ENCODE measurements around the gene SOHLH1.
A peak's percentile ranks its signal among the peaks of the same experiment; 100 is the strongest.

SOHLH1 gene

DNA sequence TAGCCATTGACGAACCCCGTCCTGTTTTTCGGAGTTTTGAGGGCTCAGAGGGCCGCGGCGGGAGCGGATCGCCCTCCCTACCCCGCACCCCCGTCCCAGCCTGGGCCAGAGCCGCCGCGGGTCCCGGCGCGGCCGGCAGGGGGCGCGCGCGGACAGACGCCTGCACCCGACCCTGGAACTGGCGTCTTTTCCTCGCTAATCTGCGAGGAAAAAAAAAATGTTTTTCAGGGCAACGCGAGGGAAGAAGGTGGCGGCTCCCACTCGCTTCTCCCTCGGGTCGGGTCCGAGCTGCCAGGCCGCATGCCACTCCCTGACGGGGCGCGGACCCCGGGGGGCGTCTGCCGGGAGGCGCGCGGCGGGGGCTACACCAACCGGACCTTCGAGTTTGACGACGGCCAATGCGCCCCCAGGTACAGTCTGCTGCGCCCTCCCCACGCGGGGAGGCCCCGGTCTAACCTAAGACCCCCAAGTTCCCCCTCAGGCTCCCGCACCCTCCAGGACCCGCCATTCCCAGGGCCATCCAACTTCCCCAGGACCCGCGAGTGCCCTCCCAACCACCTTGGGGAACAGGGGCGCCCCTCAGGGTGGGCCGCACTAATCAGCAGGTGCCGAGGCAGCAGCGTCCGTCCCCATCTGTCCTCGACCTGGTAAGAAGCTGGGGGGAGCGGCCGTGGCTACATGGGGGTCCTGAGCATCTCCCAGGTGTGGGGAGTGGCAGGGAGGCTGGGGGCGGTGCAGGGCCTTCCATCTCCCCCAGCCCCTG lies 2.9 kb upstream of the SOHLH1 start, which contains the start of gene KCNT1:
Gene KCNT1 (plus strand): TSS at position 227 of the 763 bp plus-strand sequence. CDS start 74 bp downstream, at position 301.
- peak; percentile 53 for DNase-seq

DNA sequence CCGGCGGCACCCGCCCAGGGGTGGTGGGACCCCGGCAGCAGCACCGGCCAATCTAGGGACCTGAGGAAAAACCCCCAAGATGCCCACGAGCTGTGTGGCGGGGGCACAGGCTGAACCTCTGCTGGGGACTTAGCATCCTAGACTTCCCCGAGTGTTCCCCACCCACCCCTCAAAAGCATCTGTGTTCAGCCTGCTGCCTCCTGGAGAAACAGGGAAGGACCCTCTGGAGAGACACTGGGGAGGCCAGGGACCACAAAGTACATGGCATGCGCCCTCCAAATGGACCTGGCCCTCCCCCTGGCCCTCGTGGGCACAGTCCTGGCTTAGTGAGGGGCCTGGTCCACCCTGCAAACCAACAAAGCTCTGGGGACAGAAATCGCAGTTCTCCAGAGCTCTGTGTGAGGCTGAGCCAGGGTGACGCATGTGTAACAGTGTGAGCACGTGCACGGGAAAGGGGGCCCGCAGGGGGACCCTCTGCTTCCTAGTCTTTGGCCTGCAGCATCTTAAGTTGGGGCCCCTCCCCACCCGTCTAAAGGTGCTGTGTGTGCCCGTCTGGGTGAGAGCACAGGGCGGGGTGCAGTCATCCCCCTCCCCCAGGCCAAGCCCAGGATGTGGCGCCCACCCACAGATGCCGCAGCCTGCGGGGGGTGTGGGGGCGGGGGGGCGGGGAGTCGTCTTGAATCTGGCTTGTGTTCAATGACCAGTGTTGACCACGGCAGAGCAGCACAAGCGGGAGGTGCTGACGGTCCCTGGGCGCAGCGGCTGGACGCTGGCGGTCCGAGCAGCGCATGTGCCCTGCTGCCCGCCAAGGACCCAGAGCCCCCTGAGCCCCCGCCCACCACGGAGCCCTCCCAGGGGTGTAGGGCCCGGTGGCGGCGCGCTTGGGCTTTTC lies 2.0 kb upstream of the SOHLH1 start:
- DNase-seq, result no peak

DNA sequence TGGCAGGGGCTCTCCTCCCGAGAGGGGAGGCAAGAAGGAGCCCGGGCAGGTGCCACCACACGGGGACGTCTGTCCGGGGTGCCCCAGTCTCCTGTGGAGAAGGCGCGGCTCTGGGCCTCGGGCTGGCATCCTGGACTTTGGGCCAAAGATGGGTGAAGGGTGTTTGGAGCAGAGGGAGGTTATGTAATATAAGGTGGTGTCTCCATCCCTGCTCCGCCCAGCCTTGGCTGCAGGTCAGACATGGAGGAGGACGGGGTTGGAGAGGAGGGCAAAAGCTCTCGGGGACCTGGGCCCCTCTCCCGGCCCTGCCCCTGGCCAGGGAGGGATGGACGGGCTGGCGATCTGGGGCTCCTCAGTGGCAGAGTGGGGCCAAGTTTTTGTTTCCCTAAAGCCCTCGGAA lies 1.2 kb upstream of the SOHLH1 start:
- no peak for DNase-seq

DNA sequence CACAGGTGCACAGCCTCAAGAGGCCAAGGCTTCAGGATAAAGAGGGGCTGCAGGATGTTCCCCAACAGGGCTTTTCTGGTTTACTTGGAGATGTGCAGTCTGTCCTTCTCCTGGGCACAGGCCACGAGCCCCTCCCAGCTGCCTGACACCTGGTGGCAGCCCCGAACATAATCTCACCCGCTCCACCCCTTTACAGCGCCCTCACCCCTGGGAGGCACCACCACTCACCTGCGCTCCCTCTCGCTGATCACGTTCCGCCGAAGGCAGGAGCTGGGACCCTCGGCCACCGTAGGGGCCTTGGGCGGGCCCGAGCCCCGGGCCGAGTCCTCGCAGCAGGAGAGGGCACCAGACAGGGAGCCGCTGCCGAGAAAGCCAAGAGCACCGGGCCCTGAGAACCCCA lies 514 bp downstream of the SOHLH1 start:
- DNase-seq, result no peak

DNA sequence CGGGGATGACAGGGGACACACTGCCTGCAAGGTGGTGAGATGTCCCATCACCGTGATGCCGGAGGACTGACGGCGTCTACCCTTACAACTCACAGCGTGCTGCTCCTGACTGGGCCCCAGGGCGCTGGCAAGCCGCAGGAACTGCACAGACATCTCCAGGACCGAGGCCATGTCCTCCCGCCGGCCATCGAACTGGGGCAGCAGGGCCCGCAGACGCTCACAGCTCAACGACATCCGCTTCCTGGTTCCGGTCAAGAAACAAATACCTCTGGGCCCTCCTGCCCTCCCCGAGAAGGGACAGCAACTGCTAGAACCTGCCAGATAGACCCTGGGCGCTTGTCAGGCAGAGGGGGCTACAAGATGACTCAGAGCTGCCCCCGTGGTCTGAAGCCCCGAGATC lies 1.0 kb downstream of the SOHLH1 start:
- DNase-seq, result no peak

DNA sequence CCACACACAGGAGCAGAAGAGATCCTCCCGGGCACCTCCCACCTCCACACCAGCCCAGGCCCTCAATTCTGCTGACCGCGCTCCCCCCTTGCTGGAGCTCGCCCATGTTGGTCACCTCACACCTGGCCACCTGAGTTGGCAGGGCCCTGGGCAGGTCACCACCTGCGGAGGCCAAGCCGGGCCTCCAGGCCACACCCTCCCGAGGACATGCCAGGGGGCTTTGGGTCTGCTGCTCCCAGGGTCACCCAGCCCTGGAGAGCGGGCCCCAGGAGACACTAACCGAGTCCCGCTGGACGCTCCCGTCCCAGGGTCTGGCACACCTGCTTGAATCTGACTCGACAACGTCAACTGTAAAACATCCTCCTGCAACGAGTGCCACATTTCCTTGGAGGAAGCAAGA lies 2.1 kb downstream of the SOHLH1 start:
- DNase-seq, result no peak

DNA sequence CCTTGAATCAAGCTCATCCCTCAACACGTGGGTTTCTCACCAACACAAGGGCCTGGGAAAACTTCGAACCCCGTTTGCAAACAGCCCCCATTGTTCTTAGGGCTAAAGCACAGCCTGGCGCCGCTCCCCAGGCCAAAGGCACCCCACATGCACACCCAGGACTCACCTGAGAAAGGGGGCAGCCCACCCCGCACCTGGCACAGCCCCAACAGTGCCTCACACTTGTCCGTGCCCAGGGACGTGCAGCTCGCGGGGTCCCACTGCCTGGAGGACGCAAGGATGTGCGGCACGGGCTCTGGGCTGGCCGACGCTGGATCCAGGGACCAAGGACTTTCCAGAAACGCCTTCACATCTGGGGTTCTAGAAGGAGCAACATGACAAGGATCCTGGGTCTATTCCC lies 2.8 kb downstream of the SOHLH1 start:
- DNase-seq, result no peak

DNA sequence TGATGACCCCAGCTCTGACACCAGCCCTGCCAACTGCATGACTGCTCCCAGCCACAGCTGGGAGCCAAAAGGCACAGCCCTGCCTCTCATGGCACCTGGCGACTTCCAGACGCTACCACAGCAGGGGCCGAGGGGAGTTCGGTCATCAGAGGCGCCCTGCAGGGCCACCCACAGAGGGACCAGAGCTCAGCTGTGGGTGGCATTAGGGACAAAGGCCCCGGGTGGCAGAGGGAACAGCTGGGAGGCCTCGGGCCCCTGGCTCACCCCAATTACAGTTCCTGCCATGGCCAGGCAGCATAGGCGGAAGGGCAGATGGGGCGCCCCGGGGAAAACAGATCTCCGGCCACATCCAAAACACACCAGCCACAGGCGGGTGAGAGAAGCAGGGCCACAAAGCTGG lies 3.6 kb downstream of the SOHLH1 start:
- DNase-seq, result no peak

DNA sequence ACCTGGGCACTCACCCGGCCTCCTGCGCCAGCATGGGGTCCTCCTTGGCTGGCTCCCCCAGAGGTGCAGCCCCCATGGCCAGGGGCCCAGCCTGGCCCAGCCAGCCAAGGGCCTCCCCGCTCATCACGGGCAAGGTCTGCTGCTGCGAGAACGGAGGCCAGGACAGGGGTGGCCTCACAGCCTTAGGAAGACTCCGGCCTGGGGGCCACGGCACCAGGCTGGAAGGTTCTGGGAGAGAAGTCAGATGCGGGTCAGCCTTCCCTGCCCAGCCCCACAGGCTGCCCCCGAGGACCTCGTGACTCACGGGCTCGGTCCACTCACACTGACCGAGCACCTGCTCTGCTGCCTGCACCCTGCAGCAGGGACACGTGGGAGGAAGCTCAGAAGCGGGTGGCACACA lies 4.2 kb downstream of the SOHLH1 start:
- DNase-seq, result no peak

DNA sequence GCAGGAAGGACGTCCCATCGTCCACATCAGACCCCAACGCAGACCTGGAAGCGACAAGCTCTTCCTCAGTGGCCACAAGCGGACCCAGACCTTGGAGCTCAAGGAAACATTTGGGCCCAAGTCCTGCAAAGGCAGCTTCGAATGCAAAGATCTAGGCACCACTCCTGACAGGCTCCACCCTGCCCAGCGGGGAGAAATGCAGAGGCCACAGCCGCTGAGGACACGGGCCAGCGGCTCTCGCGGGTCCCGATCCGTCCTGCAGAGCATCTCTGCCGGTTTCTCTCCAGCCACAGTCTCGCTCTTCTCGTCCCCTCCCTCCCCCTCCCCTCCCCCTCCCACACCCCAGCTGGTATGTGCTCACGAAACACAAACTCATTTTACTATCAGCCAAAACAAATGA lies 4.9 kb downstream of the SOHLH1 start:
- DNase-seq, result no peak

DNA sequence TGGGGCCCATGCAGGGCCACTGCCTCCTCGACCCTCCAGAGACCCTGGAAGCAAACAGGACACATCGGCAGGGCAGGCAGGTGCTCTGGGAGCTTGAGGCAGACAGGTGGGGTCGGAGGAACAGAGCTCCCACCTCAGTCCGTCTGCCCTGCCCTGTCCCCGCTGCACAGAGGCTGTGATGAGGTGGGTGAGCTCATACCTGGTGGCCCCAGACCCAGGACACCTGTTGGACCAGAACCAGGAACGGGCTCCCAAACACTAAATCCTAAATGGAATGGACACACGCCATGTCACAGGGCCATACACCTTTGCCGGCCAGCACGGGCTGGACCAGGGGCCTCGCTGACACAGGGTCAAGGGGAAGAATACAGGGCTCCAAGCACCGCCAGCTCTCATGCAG lies 5.5 kb downstream of the SOHLH1 start:
- DNase-seq, result no peak

DNA sequence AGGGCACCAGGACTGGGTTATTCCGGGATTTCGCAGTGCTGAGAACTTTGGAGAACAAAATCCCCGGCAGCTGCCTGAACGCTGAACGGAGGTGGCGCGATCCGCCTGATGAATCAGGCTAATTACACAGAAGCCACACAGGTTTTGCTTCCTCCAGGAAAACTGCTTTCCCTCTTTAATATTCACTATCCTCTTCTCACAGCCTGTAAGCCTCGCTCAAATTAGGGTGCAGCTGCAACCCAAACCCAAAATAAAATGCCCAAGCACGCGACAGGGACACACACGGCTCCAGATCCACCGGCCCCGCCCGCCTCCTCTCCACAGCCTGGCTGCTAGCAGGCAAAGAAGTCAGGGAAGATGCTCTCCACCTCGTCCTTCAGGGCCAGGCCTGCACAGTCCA lies 6.0 kb downstream of the SOHLH1 start:
- DNase-seq, result no peak

DNA sequence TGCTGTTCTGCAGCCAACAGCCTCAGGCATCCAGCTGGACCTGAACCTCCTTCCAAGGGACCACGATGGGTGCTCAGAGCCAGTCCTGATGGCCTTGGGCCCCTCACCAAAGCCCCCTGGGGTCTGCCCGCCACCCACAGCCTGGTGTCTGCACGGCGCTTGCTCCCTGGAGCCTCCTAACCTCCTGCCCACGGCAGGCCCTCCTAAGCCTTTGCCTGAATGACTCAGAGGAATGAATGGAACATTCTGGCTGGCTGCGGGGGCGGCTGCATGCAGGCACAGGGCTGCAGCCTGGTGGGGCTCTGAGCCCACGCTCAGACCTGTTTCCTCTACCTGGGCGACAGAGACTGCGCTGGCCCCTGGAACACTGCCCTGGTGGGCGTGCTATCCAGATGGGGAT lies 6.9 kb downstream of the SOHLH1 start:
- DNase-seq, result no peak

DNA sequence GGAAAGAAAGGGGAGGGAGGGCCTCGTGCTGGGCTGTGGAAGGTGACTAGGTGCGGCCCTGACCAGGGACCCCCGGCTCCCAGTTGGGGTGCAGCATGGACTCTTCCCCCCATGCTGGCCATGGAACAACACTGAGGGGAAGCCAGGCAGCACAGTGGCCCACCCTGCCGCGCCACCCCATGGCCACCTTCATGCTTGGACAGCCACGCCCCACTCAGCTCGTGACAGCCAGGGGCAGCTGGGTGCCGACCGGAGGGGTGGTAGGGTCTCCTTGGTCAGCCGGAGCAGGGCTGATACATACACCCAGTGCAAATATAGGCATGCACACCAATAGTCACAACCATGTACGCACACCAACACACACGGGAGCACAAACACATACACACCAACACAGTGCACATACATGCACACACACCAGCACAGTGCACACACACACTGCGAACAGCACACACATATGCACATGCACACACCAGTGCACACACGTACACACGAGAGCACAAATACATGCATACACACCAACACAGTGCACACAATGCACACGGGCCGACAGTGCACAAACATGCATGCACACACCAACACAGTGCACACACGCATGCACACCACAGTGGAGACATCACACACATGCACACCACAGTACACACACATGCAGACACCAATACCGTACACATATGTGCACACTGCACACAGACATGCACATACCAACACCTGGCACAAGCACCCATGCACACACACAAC lies 8.3 kb downstream of the SOHLH1 start:
- DNase-seq, result no peak

DNA sequence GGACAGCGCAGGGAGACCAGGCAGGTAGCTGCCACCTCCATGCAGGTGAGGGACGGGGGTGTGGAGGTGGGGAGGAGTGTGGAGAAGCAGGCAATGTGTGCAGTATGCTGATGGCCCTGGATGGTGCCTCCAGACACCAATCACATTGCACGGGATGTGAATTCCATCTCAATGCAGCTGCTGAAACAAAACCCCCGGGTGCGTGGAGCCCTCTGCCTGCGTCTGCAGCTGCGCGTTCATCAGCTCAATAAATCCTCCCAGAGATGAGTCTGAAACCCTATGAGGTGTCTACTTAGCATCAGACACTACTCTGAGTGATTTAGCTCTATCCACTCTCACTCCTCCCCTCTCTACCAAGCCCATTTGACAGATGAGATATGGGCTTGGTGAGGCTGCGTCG lies 10.3 kb downstream of the SOHLH1 start:
- DNase-seq, result no peak

DNA sequence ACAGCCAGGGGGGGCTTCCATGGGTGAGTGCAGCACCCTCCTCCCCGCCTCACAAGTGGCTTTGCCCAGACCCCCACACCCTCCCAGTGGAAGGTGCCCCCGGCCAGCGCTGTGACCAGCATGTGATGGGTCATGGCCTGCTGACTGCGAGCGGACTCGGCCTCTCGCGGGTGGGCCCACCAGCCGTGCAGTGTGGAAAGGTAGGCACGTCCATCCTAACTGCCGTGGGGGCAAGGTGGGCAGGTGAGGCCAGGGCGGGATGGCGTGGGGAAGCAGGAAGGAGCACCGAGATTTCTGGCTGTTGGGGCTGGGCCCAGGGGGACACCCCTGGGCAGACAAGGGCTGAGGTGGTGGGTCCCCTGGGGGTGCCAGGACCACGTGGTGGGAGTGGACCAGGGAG lies 12.1 kb downstream of the SOHLH1 start:
- DNase-seq, result no peak

DNA sequence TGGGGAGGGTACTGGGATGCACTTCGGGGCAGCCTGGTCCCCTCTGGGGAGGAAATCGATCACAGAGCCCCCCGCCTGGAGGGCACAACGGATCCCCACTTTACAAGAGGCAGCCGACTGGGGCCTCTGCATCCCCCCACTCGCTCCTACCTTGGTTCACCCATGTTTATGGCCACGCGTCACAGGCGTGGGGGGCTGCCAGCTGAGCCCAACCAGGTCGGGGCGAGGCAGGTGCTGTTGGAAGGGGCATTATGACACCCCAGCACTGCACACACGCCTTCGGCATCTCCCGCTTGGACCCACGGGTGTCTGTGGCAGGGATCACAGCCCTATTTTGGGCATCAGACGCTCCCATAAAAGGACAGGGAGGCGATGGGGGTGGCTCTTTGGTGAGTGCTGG lies 14.6 kb downstream of the SOHLH1 start:
- DNase-seq, result no peak

DNA sequence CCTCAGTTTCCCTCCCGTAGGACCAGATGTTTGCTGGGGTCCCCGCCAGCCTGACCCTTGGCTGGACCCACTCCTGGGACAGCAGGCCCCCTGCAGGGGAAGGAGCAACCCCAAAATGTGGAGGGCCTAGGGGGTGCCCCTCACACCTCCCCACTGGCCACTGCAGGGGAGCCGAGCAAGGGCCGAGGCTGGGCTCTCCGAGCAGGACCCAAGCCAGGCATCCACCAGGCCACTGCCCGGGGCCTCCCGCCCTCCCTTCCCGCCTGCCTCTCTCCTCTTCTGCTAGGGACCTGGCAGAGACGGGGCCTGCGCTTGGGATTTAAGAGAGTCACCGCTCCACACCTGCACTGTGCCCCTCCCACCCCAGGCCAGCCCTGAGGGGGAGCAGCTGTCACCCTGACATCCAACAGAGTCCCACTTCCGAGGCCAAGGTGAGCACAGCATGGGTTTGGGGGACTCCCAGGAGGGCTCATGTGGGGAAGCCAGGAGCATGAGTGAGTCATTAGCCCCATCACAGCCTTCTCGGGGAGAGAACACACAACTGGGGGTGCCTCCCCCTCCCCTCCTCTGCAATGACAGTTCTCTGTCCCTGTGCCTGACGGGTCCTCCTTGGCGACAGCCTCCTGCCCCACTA lies 15.8 kb downstream of the SOHLH1 start:
- DNase-seq, result no peak

DNA sequence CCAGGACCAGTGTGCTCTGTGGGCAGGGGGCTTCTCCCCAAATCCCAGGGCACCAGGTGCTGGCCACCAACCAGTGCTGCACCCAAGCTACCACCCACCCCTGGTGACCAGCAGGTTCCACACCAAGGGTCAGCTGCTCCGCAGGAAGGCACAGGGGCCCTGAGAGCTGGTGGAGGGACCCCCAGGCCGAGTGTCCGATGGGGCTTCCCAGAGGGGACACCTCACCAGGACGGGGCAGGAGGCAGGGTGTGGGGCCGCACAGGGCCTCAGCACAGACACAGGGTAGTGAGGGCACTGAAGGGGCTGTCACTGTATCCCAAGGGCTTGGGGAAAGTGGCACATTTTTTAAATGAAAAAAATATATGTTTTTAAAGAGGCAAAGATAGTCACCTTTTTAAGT lies 18.1 kb downstream of the SOHLH1 start:
- no peak for DNase-seq

DNA sequence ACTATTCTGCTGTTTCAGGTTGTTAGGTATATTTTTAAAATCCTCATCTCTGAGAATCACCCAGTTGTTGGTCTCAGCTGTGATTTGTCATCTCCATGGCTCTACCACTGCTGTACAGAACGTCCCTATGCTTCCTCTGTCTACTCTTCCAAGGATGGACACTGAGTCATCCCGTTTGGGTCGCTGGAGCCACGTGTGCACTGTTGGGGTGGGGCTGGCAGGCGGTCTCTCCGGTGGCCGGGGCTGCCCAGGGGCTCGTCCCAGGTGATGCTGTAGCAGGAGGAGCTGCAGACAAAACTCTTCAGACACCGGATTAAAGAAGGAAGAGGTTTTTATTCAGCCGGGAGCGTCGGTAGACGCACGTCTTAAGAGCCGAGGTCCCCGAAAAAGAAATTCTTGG lies 19.2 kb downstream of the SOHLH1 start:
- no peak for DNase-seq

DNA sequence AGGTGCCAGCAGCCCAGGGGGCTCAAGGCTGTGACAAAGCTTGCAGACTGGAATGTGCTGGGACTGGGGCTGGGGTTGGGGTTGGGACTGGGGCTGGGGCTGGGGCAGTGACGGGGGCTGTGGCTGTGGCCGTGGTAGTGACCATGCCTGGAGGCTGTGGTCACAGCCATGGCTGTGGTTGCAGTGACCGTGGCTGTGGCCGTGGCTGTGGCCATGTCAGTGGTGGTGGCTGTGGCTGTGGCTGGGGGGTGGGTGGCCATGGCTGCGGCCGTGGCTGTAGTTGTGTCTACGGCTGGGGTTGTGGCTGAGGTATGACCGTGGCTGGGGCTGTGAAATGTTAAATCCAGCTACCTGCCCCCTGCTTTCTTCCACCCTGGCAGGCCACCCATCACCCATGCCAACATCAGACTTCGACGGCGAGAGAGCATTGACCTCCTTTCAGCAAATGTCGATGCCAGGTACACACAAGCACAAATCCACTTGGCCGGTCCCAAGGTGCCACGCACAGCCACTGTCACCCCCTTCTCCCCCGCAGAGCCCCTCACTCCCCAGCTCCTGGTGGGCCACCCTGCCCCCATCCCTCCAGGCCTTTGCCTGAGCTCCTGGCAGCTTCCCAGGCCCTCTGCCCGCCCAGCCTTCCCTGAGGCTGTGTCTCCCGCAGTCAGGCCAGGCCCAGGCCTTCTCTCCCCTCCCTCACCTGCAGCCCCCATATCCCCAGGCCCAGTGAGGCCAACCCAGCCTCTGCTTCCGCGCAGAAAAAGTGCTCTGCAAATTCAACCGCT lies 20.9 kb downstream of the SOHLH1 start:
- DNase-seq, result no peak

DNA sequence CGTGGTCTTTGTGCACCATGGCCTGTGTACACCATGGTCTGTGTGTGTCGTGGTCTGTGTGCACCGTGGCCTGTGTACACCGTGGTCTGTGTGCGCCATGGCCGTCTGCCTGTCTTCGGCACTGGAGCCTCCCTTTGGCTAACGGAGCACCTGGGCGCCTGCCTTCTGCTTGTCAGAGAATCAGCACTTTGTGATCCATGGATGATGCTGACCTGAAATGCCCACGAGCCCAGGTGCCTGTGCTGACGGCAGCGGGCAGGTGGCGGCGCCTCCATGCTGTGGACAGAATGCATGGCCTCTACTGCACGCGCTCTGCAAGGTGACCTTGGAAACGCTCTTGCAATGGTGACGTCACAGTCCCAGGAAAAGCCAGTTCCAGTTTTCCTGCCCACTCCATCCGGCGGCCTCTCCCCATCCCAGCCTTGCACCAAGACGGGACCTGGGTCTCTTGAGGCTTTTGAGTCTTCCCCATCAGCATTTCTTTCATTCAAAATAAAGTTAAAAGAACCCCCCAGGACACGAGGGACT lies 21.6 kb downstream of the SOHLH1 start:
- no peak for DNase-seq
